ENCODE measurements around the gene HIPK2. TPM values are rescaled to one million over a fixed set of nuclear protein-coding genes. Genes with fewer than 3 reads are reported as not detected.

Gene HIPK2
- total RNA-seq, 1 experiment from 2014 or later = 33.4 TPM

DNA sequence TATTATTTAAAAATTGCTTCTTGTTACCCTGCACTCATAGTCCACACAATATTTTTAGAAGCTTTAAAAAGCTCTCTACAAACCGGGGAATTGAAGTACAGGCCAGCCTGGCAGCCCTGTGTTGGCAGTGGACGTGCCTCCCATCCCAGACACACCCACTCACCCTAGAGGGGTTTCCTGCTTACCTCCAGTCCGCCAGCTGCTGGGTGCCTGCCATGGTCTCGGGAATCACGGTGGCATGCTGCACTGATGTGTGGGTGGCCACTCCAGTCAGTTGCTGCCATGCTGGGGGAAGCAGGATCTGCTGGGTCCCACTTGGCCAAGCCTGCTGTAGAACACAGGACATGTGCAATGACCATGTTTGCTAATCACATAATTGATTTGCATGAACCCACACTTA lies 173.9 kb downstream of the HIPK2 start:
- intact Hi-C loops (cut with micrococcal nuclease; ENCODE audit: unreplicated experiment) = no loop called here
- Mint-ChIP-seq H3K4me1 (ENCODE audit: low read depth, unreplicated experiment) (peaks cover 14% of the 10 kb centered on the region), H3K36me3 (ENCODE audit: insufficient read depth, unreplicated experiment) (peaks cover 10% of the 10 kb centered on the region), H3K4me3 (ENCODE audit: low read depth, unreplicated experiment) (no peak overlapping the region), H3K9me3 (ENCODE audit: low read depth, unreplicated experiment) (no peaks in the 10 kb centered on the region), H3K27ac (ENCODE audit: unreplicated experiment) (no peak overlapping the region), H3K27me3 (ENCODE audit: unreplicated experiment) (no peaks in the 10 kb centered on the region)
- no peak for TF ChIP-seq CTCF (IDR thresholded peaks at IDR 0.05; ENCODE audit: unreplicated experiment)
- CTCF ChIA-PET = no interaction called here
- no peak for DNase-seq
- BruUV-seq (replicated peaks) = no TSS peak

DNA sequence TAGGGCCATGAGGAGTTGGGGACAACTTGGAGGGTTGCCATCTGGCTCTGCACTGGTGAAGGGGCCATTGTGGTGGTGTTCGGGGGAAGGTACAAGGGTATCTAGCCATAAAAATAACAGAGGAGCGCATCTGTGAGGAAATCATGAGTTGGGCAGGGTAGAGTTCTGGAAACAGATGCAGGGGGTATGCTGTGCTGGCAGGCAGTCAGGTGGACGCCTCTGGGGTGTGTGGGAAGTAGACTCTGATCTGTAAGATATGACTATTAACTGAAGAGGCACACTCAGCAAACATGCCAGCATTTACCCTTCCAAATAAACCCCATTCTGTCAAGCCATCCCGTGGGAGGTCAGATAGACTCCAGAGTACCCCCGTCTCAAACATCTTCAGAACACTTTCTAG lies 174.5 kb downstream of the HIPK2 start:
- H3K4me1 Mint-ChIP-seq (ENCODE audit: low read depth, unreplicated experiment) = peaks cover 20% of the 10 kb centered on the region
- no peaks in the 10 kb centered on the region for H3K9me3 Mint-ChIP-seq (ENCODE audit: low read depth, unreplicated experiment)
- TF ChIP-seq CTCF (IDR thresholded peaks at IDR 0.05; ENCODE audit: unreplicated experiment) = no peak
- DNase-seq = no peak
- intact Hi-C loops (cut with micrococcal nuclease; ENCODE audit: unreplicated experiment) = no loop called here
- no peaks in the 10 kb centered on the region for H3K27me3 Mint-ChIP-seq (ENCODE audit: unreplicated experiment)
- H3K27ac Mint-ChIP-seq (ENCODE audit: unreplicated experiment) = no peak overlapping the region
- no peak overlapping the region for H3K4me3 Mint-ChIP-seq (ENCODE audit: low read depth, unreplicated experiment)
- BruUV-seq (replicated peaks) = no TSS peak
- peaks cover 15% of the 10 kb centered on the region for H3K36me3 Mint-ChIP-seq (ENCODE audit: insufficient read depth, unreplicated experiment)
- CTCF ChIA-PET = interaction anchor here (1.8 kb wide), 1 partner anchor 169 kb away, joined by 7 read pairs; no protein-coding TSS in a partner anchor

- CTCF ChIA-PET = interaction anchor here (0.6 to 2.1 kb wide), 8 partner anchors 11 to 896 kb away, joined by 3 to 13 read pairs (median 4); no protein-coding TSS in a partner anchor
Measured at GRCh38 chr7:139602143-139602722, 175.6 kb downstream of the HIPK2 start.

GRCh38 chr7:139601176-139601575 lies 176.6 kb downstream of the HIPK2 start:
- Mint-ChIP-seq H3K4me3 (ENCODE audit: low read depth, unreplicated experiment) (no peak overlapping the region), H3K4me1 (ENCODE audit: low read depth, unreplicated experiment) (peaks cover 23% of the 10 kb centered on the region), H3K27me3 (ENCODE audit: unreplicated experiment) (no peaks in the 10 kb centered on the region), H3K36me3 (ENCODE audit: insufficient read depth, unreplicated experiment) (peaks cover 5% of the 10 kb centered on the region), H3K9me3 (ENCODE audit: low read depth, unreplicated experiment) (no peaks in the 10 kb centered on the region), H3K27ac (ENCODE audit: unreplicated experiment) (no peak overlapping the region)
- DNase-seq = no peak
- intact Hi-C loops (cut with micrococcal nuclease; ENCODE audit: unreplicated experiment) = no loop called here
- TF ChIP-seq CTCF (IDR thresholded peaks at IDR 0.05; ENCODE audit: unreplicated experiment) = no peak
- no TSS peak for BruUV-seq (replicated peaks)
- CTCF ChIA-PET = interaction anchor here (0.7 to 2.1 kb wide), 5 partner anchors 20 to 1388 kb away, joined by 3 to 13 read pairs (median 4); no protein-coding TSS in a partner anchor

More at GRCh38 chr7:139602143-139602722, 175.6 kb downstream of the HIPK2 start:
- intact Hi-C loops (cut with micrococcal nuclease; ENCODE audit: unreplicated experiment) = no loop called here
- H3K27me3 Mint-ChIP-seq (ENCODE audit: unreplicated experiment) = no peaks in the 10 kb centered on the region
- H3K36me3 Mint-ChIP-seq (ENCODE audit: insufficient read depth, unreplicated experiment) = peaks cover 11% of the 10 kb centered on the region
- DNase-seq = no peak
- peak; percentile 17 for TF ChIP-seq CTCF (IDR thresholded peaks at IDR 0.05; ENCODE audit: unreplicated experiment)
- H3K9me3 Mint-ChIP-seq (ENCODE audit: low read depth, unreplicated experiment) = no peaks in the 10 kb centered on the region
- peaks cover 23% of the 10 kb centered on the region for H3K4me1 Mint-ChIP-seq (ENCODE audit: low read depth, unreplicated experiment)
- no TSS peak for BruUV-seq (replicated peaks)
- H3K27ac Mint-ChIP-seq (ENCODE audit: unreplicated experiment) = no peak overlapping the region
- no peak overlapping the region for H3K4me3 Mint-ChIP-seq (ENCODE audit: low read depth, unreplicated experiment)

Data from Calu3 (cell line).